CD14-positive monocyte (primary cell): ENCODE data around the gene STK32C. TPM values are rescaled to one million over a fixed set of nuclear protein-coding genes. Genes with fewer than 3 reads are reported as not detected.

Experiments used
- DNase-seq, 3 donors: peaks; one replicate each; pipeline ENCODE4 v3.0.0-alpha.2; 2011 to 2022
- H2AFZ ChIP-seq: 2 replicates; pipeline ENCODE4 v1.6.0; 2012; ENCODE audit warnings: mild to moderate bottlenecking, low read depth, low read length, inconsistent platforms; ENCODE audit not compliant: insufficient read depth, poor library complexity, severe bottlenecking
- H3K27ac ChIP-seq, 2 donors: 1 replicate in 1 of 2; 2 replicates in 1 of 2; pipeline ENCODE4 v1.5.1; 2012 to 2013; ENCODE audit warnings: low read length in 2 of 2, control low read depth in 1 of 2, inconsistent platforms in 1 of 2, low read depth in 1 of 2, mild to moderate bottlenecking in 1 of 2
- H3K27me3 ChIP-seq, 2 donors: one replicate each; pipeline versions ENCODE4 v1.6.0 to v1.6.1; 2011 to 2013; ENCODE audit warnings: low read length in 2 of 2; ENCODE audit not compliant: control insufficient read depth in 2 of 2, insufficient read depth in 2 of 2
- H3K36me3 ChIP-seq, 2 donors: replicated peaks in 1 of 2; 1 replicate in 1 of 2; 2 replicates in 1 of 2; pipeline versions ENCODE4 v1.5.1 to v1.6.1; 2012 to 2013; ENCODE audit warnings: low read length in 2 of 2, control low read depth in 1 of 2, inconsistent platforms in 1 of 2, mild to moderate bottlenecking in 1 of 2; ENCODE audit not compliant: insufficient read depth in 2 of 2, control insufficient read depth in 1 of 2
- H3K4me1 ChIP-seq, 2 donors: 1 replicate in 1 of 2; 2 replicates in 1 of 2; pipeline versions ENCODE4 v1.5.1 to v1.6.1; 2012 to 2013; ENCODE audit warnings: low read length in 2 of 2, control low read depth in 1 of 2, inconsistent platforms in 1 of 2, mild to moderate bottlenecking in 1 of 2, moderate library complexity in 1 of 2; ENCODE audit not compliant: insufficient read depth in 2 of 2, control insufficient read depth in 1 of 2
- H3K4me2 ChIP-seq: replicated peaks from 2 replicates; pipeline ENCODE3; 2012; ENCODE audit warnings: low read length, moderate library complexity, mild to moderate bottlenecking; ENCODE audit not compliant: poor library complexity, severe bottlenecking; ENCODE audit errors: extremely low read depth
- H3K4me3 ChIP-seq, 3 experiments: fragments of 200-600 bp in 1 of 3; sonication (generic) in 1 of 3; replicated peaks in 1 of 3; 1 replicate in 2 of 3; 2 replicates in 1 of 3; pipeline ENCODE4 v1.5.1; 2011 to 2013; ENCODE audit warnings: low read length in 3 of 3, mild to moderate bottlenecking in 3 of 3, control low read depth in 2 of 3, low read depth in 2 of 3, inconsistent platforms in 1 of 3, moderate library complexity in 1 of 3
- H3K79me2 ChIP-seq: 2 replicates; pipeline ENCODE4 v1.6.0; 2012; ENCODE audit warnings: mild to moderate bottlenecking, control low read depth, inconsistent platforms, low read length, moderate library complexity; ENCODE audit not compliant: insufficient read depth
- H3K9ac ChIP-seq: 2 replicates; pipeline ENCODE4 v1.6.0; 2017; ENCODE audit warnings: low read length, mild to moderate bottlenecking; ENCODE audit not compliant: insufficient read depth, poor library complexity, severe bottlenecking
- H3K9me3 ChIP-seq, 2 donors: replicated peaks in 1 of 2; 1 replicate in 1 of 2; 2 replicates in 1 of 2; pipeline versions ENCODE4 v1.5.1 to v1.6.1; 2012 to 2013; ENCODE audit warnings: low read length in 2 of 2, control low read depth in 1 of 2; ENCODE audit not compliant: control insufficient read depth in 1 of 2, insufficient read depth in 1 of 2
- H4K20me1 ChIP-seq: 2 replicates; pipeline ENCODE4 v1.6.0; 2012; ENCODE audit warnings: mild to moderate bottlenecking, low read length, control low read depth, moderate library complexity; ENCODE audit not compliant: insufficient read depth
- H3K27ac Mint-ChIP-seq, 7 donors: one replicate each; pipeline ENCODE4 v1.8.0; 2020; ENCODE audit warnings: mild to moderate bottlenecking in 7 of 7, mixed read lengths in 7 of 7, moderate library complexity in 6 of 7, inconsistent platforms in 2 of 7
- H3K27me3 Mint-ChIP-seq, 3 donors: one replicate each; pipeline ENCODE4 v1.8.0; 2021 to 2022; ENCODE audit warnings: low read depth in 3 of 3, mild to moderate bottlenecking in 3 of 3, mixed read lengths in 3 of 3, moderate library complexity in 3 of 3, inconsistent platforms in 1 of 3
- H3K36me3 Mint-ChIP-seq, 2 donors: one replicate each; pipeline ENCODE4 v1.8.0; 2020; ENCODE audit warnings: mixed read lengths in 2 of 2, inconsistent platforms in 1 of 2, mild to moderate bottlenecking in 1 of 2
- H3K4me1 Mint-ChIP-seq: one replicate; pipeline ENCODE4 v1.8.0; 2020; ENCODE audit warnings: mild to moderate bottlenecking, mixed read lengths
- H3K4me3 Mint-ChIP-seq, 2 donors: one replicate each; pipeline ENCODE4 v1.8.0; 2020; ENCODE audit warnings: mild to moderate bottlenecking in 2 of 2, mixed read lengths in 2 of 2, moderate library complexity in 1 of 2
- H3K9me3 Mint-ChIP-seq, 7 donors: one replicate each; pipeline ENCODE4 v1.8.0; 2020 to 2022; ENCODE audit warnings: mixed read lengths in 7 of 7, mild to moderate bottlenecking in 6 of 7, moderate library complexity in 6 of 7, inconsistent platforms in 2 of 7
- WGBS: methylation state at CpG from one replicate; pipeline ENCODE4 v1.1.5; 2013; ENCODE audit warnings: missing lambda C conversion rate; ENCODE audit not compliant: insufficient coverage; 5-methylcytosine and 5-hydroxymethylcytosine counted together
- intact Hi-C, 2 donors: fragments of 100-400 bp; cut with micrococcal nuclease; formaldehyde crosslinking; loops; one replicate each; pipeline versions ENCODE4 v1.15.0 to v1.15.1; 2023
- polyA plus RNA-seq, 3 donors: library from polyadenylated mRNA; depleted of rRNA in 1 of 3; unstranded in 2 of 3; stranded (reverse) in 1 of 3; fragments of 300-500 nt in 2 of 3; fragments of >200 nt in 1 of 3; fragmentation: Illumina TruSeq in 2 of 3; gene quantifications; 1 replicate in 2 of 3; 2 replicates in 1 of 3; pipeline ENCODE4 v1.2.3, GENCODE V29; 2012 to 2021
- TF ChIP-seq, protein P1 (sequence below): fragments of 200-600 bp; IDR thresholded peaks from one replicate; pipeline ENCODE4 v1.8.0; 2022; ENCODE audit warnings: antibody characterized with exemption, mild to moderate bottlenecking

The STK32C gene
- polyA plus RNA-seq, 3 donors = 13.6 to 22.8 (median 18.4) TPM

DNA sequence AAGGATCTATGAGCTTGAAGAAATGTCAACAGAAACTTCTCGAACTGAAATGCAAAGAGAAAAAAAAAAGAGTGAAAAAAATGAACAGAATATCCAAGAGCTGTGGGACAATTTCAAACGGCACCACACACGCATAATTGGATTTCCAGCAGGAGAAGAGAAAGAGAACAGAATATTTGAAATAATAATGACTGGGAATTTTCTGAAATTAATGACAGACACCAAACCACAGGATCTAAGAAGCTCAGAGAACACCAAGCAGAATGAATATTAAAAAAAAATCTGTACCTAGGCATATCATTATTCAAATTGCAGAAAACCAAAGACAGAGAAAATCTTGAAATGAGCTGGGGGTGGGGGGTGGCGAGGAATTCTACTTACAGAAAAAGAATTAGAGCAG, 93.8 kb downstream of the STK32C start:
- TF ChIP-seq, protein P1, sequence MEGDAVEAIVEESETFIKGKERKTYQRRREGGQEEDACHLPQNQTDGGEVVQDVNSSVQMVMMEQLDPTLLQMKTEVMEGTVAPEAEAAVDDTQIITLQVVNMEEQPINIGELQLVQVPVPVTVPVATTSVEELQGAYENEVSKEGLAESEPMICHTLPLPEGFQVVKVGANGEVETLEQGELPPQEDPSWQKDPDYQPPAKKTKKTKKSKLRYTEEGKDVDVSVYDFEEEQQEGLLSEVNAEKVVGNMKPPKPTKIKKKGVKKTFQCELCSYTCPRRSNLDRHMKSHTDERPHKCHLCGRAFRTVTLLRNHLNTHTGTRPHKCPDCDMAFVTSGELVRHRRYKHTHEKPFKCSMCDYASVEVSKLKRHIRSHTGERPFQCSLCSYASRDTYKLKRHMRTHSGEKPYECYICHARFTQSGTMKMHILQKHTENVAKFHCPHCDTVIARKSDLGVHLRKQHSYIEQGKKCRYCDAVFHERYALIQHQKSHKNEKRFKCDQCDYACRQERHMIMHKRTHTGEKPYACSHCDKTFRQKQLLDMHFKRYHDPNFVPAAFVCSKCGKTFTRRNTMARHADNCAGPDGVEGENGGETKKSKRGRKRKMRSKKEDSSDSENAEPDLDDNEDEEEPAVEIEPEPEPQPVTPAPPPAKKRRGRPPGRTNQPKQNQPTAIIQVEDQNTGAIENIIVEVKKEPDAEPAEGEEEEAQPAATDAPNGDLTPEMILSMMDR = no peak
- peaks cover 27 to 51% (median 35%) of the 10 kb centered on the region in 7 donors for H3K9me3 Mint-ChIP-seq
- peaks cover 31 to 40% of the 10 kb centered on the region in 2 donors for H3K36me3 Mint-ChIP-seq
- Histone ChIP-seq H3K27ac (no peak overlapping the region), H3K9me3 (peaks cover 16 to 40% of the 10 kb centered on the region in 2 donors), H3K27me3 (no peaks in the 10 kb centered on the region), H3K79me2 (no peaks in the 10 kb centered on the region), H4K20me1 (no peaks in the 10 kb centered on the region), H2AFZ (no peak overlapping the region), H3K4me1 (no peaks in the 10 kb centered on the region), H3K36me3 (peaks cover 0 to 12% of the 10 kb centered on the region in 2 donors), H3K4me2 (no peak overlapping the region), H3K9ac (no peak overlapping the region), H3K4me3 (no peak overlapping the region)
- no CpG with 5 or more reads among the region's 4 CpGs for WGBS
- H3K27me3 Mint-ChIP-seq = peaks cover 0 to 4% (median 2%) of the 10 kb centered on the region in 3 donors
- DNase-seq = no peak
- H3K27ac Mint-ChIP-seq = no peak overlapping the region
- intact Hi-C loops = no loop called here
- H3K4me3 Mint-ChIP-seq = no peak overlapping the region
- no peaks in the 10 kb centered on the region for H3K4me1 Mint-ChIP-seq

DNA sequence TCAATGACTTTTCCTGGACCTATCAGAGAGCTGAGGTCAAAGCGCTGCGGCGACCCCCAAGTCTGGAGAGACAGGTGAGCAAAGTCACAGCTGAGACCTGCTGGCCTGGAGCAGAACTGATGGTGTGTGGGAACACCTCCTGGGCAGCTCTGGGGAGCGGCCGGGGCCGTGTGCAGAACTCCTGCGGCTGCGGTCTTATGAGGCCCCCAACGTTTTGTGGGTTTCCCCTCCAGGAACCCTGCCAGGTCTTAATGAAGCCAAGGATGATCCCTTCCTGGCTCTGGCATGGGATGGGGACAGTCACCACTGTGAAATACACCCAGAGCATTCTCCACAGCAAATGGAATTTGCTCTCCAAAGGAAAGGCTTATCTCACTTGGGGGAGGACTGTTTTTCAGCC, 94.9 kb downstream of the STK32C start:
- 98% methylated on average over 8 of the region's 9 CpGs for WGBS
- Histone ChIP-seq H3K27me3 (no peaks in the 10 kb centered on the region), H3K79me2 (no peaks in the 10 kb centered on the region), H3K27ac (no peak overlapping the region), H4K20me1 (no peaks in the 10 kb centered on the region), H3K4me2 (no peak overlapping the region), H3K4me1 (no peaks in the 10 kb centered on the region), H2AFZ (no peak overlapping the region), H3K4me3 (no peak overlapping the region), H3K36me3 (peaks cover 0 to 3% of the 10 kb centered on the region in 2 donors), H3K9ac (no peak overlapping the region), H3K9me3 (peaks cover 14 to 33% of the 10 kb centered on the region in 2 donors)
- H3K4me1 Mint-ChIP-seq = no peaks in the 10 kb centered on the region
- peaks cover 36% of the 10 kb centered on the region in 2 donors for H3K36me3 Mint-ChIP-seq
- peaks cover 0 to 4% (median 2%) of the 10 kb centered on the region in 3 donors for H3K27me3 Mint-ChIP-seq
- no peak for DNase-seq
- no peak overlapping the region for H3K4me3 Mint-ChIP-seq
- TF ChIP-seq, protein P1 = no peak
- no peak overlapping the region for H3K27ac Mint-ChIP-seq
- H3K9me3 Mint-ChIP-seq = peaks cover 25 to 46% (median 34%) of the 10 kb centered on the region in 7 donors
- intact Hi-C loops = no loop called here
